ENCODE data around the gene PBRM1. TPM values are rescaled to one million over a fixed set of nuclear protein-coding genes. Genes with fewer than 3 reads are reported as not detected.
A peak's percentile ranks its signal among the peaks of the same experiment; 100 is the strongest.

The PBRM1 gene
- total and polyA plus RNA-seq, 2 donors (not counting 1 experiment from before 2014, with no cell fraction given): 16.8 to 85.9 TPM

DNA sequence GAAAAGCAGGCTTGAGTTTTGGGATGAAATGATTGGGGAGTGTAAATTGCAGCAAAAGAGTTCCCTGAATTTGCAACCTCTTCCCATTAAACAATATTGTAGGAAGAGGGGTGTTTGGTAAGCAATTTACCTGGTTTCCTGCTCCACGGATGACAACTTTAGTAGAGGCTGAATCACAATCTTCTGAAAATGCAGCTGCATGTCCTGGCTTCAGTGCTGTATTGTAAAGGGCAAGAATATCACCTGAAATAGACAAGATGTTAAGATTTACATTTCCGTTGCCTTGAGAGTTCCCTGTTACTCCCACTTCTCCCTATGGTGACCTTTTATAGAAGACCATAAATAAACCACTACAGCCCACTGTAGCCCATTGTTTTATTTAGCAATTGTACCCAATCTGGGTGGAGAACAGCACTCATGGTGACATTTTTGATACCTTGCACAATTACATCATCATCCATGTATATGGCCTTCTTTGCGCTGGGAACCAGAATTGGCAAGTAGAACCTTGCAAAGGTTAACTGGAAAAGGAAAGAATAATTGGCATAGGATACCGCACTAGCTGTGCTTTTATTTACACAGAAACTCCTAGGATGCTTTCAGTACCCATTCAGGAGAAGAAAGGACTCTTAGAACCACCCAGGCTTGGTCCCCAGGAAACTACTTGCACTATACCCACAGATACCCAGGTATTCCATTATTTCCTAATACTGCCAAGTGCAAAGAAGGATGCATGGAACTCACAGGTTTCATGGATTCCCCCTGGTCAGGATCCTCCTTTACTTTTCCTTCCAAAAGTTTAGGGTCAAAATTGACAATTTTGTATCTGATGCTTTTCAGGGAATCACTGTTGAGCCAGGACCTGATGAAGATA is 10.3 kb upstream of the PBRM1 start:
- CTCF ChIA-PET: no interaction called here
- TF ChIP-seq, protein P1, sequence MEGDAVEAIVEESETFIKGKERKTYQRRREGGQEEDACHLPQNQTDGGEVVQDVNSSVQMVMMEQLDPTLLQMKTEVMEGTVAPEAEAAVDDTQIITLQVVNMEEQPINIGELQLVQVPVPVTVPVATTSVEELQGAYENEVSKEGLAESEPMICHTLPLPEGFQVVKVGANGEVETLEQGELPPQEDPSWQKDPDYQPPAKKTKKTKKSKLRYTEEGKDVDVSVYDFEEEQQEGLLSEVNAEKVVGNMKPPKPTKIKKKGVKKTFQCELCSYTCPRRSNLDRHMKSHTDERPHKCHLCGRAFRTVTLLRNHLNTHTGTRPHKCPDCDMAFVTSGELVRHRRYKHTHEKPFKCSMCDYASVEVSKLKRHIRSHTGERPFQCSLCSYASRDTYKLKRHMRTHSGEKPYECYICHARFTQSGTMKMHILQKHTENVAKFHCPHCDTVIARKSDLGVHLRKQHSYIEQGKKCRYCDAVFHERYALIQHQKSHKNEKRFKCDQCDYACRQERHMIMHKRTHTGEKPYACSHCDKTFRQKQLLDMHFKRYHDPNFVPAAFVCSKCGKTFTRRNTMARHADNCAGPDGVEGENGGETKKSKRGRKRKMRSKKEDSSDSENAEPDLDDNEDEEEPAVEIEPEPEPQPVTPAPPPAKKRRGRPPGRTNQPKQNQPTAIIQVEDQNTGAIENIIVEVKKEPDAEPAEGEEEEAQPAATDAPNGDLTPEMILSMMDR (IDR thresholded peaks at IDR 0.05): no peak
- TF ChIP-seq EZH2 (IDR thresholded peaks at IDR 0.05; ENCODE audit: borderline replicate concordance, insufficient read depth, low read depth, low read length, poor library complexity, severe bottlenecking): no peak
- H3K4me3 ChIP-seq (ENCODE audit: control extremely low read depth in 1 of 5, extremely low read depth in 1 of 5, insufficient read depth in 1 of 5, low read depth in 2 of 5, low read length in 4 of 5): no peak overlapping the region

DNA sequence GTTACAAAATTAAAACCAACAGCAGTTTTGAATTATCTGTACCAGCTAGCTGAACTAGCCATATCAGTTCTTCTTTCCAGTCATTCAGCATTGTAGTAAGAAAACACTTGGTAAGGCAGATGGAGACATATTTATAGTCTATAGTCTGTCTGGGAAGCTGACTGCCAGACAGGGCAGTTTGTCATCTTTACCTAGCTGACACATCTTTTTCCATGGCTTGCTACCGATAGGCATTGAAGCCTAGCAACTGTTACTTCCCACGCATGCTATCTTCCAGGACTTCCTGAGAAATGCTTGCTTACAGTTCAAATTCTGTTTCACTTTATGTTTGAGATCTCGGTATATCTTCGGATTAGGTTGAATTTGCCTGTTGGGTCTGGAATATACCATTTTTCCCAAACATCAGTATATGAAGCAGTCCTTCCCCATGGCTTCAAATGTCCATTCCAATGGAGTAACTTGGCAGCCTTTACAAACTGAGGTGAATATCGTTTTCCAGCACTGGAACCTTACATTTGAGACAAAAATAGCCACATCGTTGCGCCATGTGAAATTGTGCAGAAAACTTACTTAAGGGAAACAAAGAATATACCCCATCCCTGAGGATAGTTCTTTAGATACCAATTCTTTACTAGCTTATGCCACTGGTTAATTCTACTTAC is 8.9 kb upstream of the PBRM1 start:
- CTCF ChIA-PET: no interaction called here
- Histone ChIP-seq H3K27me3 (replicated peaks in 1 of 4; ENCODE audit: control extremely low read depth in 1 of 4, control insufficient read depth in 3 of 4, insufficient read depth in 4 of 4, low read length in 3 of 4) (no peaks in the 10 kb centered on the region), H3K27ac (ENCODE audit: low read length in 2 of 2) (no peak overlapping the region), H4K20me1 (ENCODE audit: control insufficient read depth, insufficient read depth, low read length, poor library complexity, severe bottlenecking) (peaks cover 7% of the 10 kb centered on the region), H3K4me2 (replicated peaks; ENCODE audit: low read depth, low read length, poor library complexity, severe bottlenecking) (no peak overlapping the region), H3K9me3 (ENCODE audit: control extremely low read depth in 1 of 3, control insufficient read depth in 2 of 3, insufficient read depth in 1 of 3, low read length in 2 of 3) (no peaks in the 10 kb centered on the region), H3K79me2 (ENCODE audit: control insufficient read depth, insufficient read depth, low read length) (no peaks in the 10 kb centered on the region), H3K9ac (ENCODE audit: low read length) (no peak overlapping the region), H3K36me3 (replicated peaks in 1 of 2; ENCODE audit: control extremely low read depth in 1 of 2, control insufficient read depth in 1 of 2, extremely low read depth in 1 of 2, insufficient read depth in 2 of 2, low read length in 1 of 2) (peaks cover 9 to 76% of the 10 kb centered on the region in 2 experiments), H2AFZ (ENCODE audit: insufficient read depth, low read depth, low read length, poor library complexity, severe bottlenecking) (no peak overlapping the region), H3K4me1 (ENCODE audit: control insufficient read depth in 2 of 2, insufficient read depth in 2 of 2, low read length in 2 of 2) (peaks cover 0 to 10% of the 10 kb centered on the region in 2 donors), H3K4me3 (ENCODE audit: control extremely low read depth in 1 of 5, extremely low read depth in 1 of 5, insufficient read depth in 1 of 5, low read depth in 2 of 5, low read length in 4 of 5) (no peak overlapping the region)
- POLR2A ChIA-PET: no interaction called here
- WGBS (ENCODE audit: insufficient coverage): 93% methylated on average over 4 of the region's 7 CpGs
- no peaks in the 10 kb centered on the region for H3K27me3 Mint-ChIP-seq
- DNase-seq (no peak), ATAC-seq (ENCODE audit: low read depth) (no peak)
- intact Hi-C loops (cut with micrococcal nuclease): no loop called here
- no peaks in the 10 kb centered on the region for H3K9me3 Mint-ChIP-seq (ENCODE audit: insufficient read depth)
- H3K4me1 Mint-ChIP-seq: peaks cover 8% of the 10 kb centered on the region
- H3K27ac Mint-ChIP-seq: no peak overlapping the region
- TF ChIP-seq, protein P1 (IDR thresholded peaks at IDR 0.05): no peak
- TF ChIP-seq EZH2 (IDR thresholded peaks at IDR 0.05; ENCODE audit: borderline replicate concordance, insufficient read depth, low read depth, low read length, poor library complexity, severe bottlenecking): no peak
- H3K4me3 Mint-ChIP-seq: no peak overlapping the region

More for the DNA sequence above, 10.3 kb upstream of the PBRM1 start:
- Mint-ChIP-seq H3K27ac (no peak overlapping the region), H3K4me1 (peaks cover 8% of the 10 kb centered on the region), H3K9me3 (ENCODE audit: insufficient read depth) (no peaks in the 10 kb centered on the region), H3K4me3 (no peak overlapping the region), H3K27me3 (no peaks in the 10 kb centered on the region)
- H3K79me2 ChIP-seq (ENCODE audit: control insufficient read depth, insufficient read depth, low read length): no peaks in the 10 kb centered on the region
- DNase-seq (no peak), ATAC-seq (ENCODE audit: low read depth) (no peak)
- no peak overlapping the region for H3K9ac ChIP-seq (ENCODE audit: low read length)
- WGBS (ENCODE audit: insufficient coverage): 80% methylated on average over 1 of the region's 4 CpGs
- H2AFZ ChIP-seq (ENCODE audit: insufficient read depth, low read depth, low read length, poor library complexity, severe bottlenecking): no peak overlapping the region
- peak overlapping the region in 1 of 2 donors; percentile 26 for H3K27ac ChIP-seq (ENCODE audit: low read length in 2 of 2)
- peaks cover 7% of the 10 kb centered on the region for H4K20me1 ChIP-seq (ENCODE audit: control insufficient read depth, insufficient read depth, low read length, poor library complexity, severe bottlenecking)
- H3K4me2 ChIP-seq (replicated peaks; ENCODE audit: low read depth, low read length, poor library complexity, severe bottlenecking): no peak overlapping the region
- H3K27me3 ChIP-seq (replicated peaks in 1 of 4; ENCODE audit: control extremely low read depth in 1 of 4, control insufficient read depth in 3 of 4, insufficient read depth in 4 of 4, low read length in 3 of 4): no peaks in the 10 kb centered on the region
- intact Hi-C loops (cut with micrococcal nuclease): no loop called here
- no peaks in the 10 kb centered on the region for H3K9me3 ChIP-seq (ENCODE audit: control extremely low read depth in 1 of 3, control insufficient read depth in 2 of 3, insufficient read depth in 1 of 3, low read length in 2 of 3)
- H3K4me1 ChIP-seq (ENCODE audit: control insufficient read depth in 2 of 2, insufficient read depth in 2 of 2, low read length in 2 of 2): peaks cover 0 to 10% of the 10 kb centered on the region in 2 donors
- POLR2A ChIA-PET: no interaction called here
- peaks cover 9 to 68% of the 10 kb centered on the region in 2 experiments for H3K36me3 ChIP-seq (replicated peaks in 1 of 2; ENCODE audit: control extremely low read depth in 1 of 2, control insufficient read depth in 1 of 2, extremely low read depth in 1 of 2, insufficient read depth in 2 of 2, low read length in 1 of 2)
